NOMO-1 treated with dmso at 0.1 percent for 144 hours (cell line): ENCODE results near the gene RACK1.

Source experiments
- DNase-seq: peaks from one replicate; lab custom pipeline; 2025; ENCODE audit not compliant: unreplicated experiment; lab: John Stamatoyannopoulos, UW

RACK1 gene

GRCh38 chr5:181234455-181235306 lies 9.0 kb downstream of the RACK1 start:
- no peak for DNase-seq

DNA sequence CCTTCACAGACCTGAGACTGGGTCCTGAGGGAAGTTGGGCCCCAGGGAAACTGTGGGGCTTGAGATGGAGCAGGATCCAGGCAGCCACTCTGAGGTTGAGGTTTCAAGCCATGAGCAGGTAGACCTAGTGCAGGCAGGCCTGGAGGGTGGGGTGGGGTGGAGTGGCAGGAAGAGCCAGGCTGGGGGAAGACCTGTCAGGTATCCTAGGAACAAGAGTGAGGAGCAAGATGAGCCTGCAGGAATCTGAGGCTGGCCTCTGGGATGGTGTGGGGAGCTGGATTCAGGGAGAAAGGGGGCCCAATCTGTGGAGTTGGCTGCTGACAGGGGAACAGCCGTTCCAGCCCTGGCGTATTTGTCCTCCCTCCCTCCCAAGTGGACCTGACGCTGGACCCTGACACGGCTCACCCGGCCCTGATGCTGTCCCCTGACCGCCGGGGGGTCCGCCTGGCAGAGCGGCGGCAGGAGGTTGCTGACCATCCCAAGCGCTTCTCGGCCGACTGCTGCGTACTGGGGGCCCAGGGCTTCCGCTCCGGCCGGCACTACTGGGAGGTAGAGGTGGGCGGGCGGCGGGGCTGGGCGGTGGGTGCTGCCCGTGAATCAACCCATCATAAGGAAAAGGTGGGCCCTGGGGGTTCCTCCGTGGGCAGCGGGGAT lies 9.8 kb downstream of the RACK1 start:
- no peak for DNase-seq

DNA sequence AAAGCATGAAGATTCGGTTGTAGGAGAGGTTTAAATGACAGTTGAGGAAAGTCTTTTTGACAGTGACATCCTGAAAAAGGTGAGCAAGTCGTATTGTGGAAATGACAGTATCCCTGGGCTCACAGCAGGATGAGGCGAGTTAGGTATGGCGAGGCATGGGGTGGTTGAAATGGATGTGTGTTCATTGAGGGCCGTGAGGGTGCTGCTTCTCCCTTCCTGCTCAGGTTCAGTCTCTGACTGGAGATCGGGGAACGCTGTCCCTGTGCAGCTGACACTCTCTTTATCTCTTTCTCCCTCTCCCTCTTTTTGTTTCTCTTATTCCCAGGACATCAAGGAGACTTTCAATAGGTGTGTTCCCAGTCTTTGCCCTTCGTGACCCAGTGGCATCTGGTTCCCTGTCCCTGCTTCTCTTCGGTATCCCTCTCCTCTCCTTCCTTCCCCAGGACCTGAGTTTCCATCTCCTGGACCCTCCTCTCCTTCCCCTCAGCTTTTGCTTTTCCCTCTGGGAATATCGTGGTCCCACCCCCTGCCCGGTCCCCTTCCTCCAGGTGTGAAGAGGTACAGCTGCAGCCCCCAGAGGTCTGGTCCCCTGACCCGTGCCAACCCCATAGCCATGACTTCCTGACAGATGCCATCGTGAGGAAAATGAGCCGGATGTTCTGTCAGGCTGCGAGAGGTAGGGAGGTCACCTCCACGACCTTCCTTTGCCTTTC lies 10.5 kb downstream of the RACK1 start:
- no peak for DNase-seq

- no peak for DNase-seq
Measured at GRCh38 chr5:181232593-181232992, 11.1 kb downstream of the RACK1 start.

- DNase-seq = no peak
Measured at GRCh38 chr5:181231432-181231831, 12.3 kb downstream of the RACK1 start.

GRCh38 chr5:181230551-181230950 lies 13.2 kb downstream of the RACK1 start:
- no peak for DNase-seq

DNA sequence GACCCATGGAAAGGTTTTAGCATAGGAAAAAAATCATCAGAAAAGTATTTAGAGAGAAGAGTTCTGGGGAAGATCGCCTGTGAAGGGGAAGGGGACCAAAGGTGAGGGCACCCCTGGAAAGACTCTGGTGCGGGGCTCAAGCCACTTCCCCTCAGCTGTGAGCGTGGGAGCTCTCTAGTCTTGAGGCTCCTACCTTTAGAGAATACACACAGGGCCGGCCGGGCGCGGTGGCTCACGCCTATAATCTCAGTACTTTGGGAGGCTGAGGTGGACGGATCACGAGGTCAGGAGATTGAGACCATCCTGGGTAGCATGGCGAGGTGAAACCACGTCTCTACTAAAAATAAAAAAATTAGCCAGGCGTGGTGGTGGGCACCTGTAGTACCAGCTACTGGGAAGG lies 13.7 kb downstream of the RACK1 start:
- no peak for DNase-seq

GRCh38 chr5:181224390-181225229 lies 19.1 kb downstream of the RACK1 start:
- no peak for DNase-seq

DNA sequence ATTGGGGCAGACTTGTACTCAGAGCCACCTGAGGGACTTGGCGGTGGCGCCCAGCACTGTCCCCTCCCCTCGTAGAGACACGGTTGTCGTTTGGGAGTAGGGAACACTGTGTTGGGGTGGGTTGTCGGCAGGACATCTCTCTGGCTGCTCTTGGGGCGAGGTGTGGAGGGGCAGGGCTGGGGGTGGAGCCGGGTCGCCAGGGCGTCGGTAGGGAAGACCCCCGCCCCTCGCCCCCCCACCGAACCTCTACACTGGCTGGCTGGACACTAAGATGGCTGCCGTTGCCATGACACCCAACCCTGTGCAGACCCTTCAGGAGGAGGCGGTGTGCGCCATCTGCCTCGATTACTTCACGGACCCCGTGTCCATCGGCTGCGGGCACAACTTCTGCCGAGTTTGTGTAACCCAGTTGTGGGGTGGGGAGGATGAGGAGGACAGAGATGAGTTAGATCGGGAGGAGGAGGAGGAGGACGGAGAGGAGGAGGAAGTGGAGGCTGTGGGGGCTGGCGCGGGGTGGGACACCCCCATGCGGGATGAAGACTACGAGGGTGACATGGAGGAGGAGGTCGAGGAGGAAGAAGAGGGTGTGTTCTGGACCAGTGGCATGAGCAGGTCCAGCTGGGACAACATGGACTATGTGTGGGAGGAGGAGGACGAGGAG lies 19.8 kb downstream of the RACK1 start:
- no peak for DNase-seq

DNA sequence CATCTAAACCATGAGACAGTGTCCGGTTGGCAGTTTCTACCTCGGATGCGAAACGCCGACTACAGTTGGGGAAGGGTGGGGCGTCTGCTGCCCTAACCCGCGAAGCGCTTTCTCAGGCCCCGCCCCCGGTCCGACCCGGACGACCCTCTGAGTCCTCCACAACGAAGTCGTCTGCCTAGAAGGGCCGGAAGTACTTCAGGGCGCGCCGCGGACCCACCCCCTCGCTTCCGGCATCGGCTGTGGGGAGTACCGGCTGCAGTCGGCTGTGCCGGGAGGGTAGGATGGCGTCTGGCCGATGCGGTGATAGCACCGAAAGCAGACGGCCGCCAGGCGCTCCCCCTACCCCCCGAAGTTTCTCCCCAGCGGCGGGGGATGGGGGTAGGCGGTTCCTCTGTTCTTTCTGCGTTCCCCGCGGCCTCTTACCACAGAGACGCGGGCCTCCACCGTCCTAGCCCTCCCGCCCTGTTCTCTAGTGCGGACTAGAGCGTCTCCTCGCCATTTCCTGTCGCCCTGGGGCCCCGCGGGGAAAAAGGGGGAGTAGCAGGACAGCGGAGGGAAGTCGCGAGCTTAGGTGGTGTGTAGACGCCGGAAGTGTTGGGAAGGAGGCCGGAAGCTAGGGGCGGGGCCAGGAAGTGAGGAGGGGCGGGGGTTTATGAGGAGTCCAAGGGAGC lies 20.5 kb downstream of the RACK1 start, which contains the start of gene TRIM41:
TRIM41 (plus strand) TSS at position 224 of the 671 bp plus-strand sequence. CDS start 719 bp downstream, outside the sequence.
- DNase-seq = no peak

DNA sequence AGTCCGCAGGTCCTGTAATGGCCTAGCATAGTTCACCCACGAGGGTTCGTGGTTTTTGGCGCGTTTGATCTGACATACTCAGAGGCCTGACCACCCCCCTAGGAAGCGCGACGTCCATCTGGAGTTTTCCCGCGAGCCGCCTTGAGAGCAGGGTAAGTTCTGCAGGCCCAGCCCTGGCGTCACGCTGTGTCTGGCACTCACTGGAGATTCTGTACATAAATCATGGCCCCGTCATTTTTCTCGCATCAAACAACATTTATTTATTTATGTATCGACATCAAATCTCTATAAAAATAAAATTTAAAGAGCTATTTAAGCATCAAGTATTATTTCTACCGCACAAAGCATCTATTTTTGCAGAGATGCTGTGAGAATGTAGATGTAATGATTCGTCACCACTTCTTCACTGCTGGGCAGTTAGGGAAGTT lies 21.1 kb downstream of the RACK1 start:
- no peak for DNase-seq

GRCh38 chr5:181221792-181222629 lies 21.7 kb downstream of the RACK1 start:
- no peak for DNase-seq

DNA sequence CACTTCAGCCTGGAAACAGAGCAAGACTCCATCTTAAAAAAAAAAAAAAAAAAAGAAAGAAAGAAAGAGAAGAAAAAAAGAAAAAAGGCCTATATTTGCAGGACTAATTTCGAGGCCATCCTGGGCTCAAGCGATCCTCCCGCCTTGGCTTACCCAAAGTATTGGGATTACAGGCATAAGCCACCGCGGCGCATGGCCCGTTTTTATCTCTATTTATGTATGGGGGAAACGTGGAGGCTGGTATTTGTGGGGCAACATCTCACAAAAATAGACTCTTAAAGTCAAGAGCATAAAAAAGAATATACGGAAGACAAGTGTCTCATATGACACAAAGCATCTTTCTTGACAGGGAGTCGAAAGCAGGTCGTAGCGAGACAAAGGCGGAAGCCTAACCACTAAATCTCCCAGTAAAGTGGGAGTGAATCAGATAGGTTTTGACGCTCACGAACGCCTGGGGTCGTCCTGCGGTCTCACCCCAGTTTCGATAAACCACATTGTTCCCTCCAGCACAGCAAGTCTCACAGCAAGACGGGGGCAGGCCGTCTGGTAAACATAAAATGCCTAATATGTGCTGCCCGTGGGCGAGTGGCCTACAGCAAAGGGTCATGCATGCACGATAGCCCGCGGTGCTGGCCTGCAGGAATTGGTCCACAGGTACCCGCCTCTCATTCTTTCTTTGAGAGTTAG lies 22.5 kb downstream of the RACK1 start:
- DNase-seq = no peak

GRCh38 chr5:181220178-181220515 lies 23.6 kb downstream of the RACK1 start:
- DNase-seq = no peak

DNA sequence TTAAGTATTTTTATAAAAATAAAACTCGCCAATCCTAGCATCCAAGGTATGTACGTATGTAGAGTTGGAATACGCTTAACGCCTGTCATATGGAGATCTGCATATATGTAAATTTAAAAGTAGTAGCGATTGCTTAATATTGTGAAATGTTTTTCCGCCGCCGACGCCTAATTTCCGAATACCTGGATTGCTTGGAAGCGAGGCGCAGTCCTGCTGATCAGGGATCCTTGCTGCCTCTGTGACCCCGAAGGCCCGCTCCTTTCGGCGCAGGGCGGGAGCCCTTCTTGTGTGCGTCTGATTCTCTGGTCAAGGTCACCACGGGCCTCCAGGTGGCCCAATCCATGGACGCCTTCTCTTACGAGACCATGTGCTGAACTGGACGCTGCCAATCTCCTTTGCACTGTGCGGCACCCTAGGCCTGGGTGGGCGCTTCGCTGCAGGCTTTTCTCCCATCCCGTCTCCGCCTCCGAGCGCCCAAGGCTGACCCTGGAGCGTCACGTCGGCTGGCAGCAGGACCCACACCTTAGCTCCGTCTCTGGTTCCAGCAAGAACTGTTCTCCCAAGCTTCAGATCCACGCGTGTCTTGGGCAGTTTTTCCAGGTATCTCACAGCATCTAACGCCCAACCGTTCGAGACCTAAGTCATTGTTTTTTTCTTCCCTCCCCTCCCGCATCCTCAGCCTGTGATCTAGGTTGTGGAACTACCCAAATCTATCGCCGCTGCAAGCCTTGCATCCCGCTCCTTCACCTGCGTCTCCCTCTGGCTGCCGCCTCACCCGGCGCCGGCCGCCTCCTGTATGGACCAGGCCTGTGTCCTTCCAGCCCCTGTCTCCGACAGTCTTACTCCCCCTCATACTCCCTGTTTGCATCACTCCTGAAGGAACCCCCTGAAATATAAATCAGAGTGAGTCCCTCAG lies 24.2 kb downstream of the RACK1 start:
- DNase-seq = no peak

DNA sequence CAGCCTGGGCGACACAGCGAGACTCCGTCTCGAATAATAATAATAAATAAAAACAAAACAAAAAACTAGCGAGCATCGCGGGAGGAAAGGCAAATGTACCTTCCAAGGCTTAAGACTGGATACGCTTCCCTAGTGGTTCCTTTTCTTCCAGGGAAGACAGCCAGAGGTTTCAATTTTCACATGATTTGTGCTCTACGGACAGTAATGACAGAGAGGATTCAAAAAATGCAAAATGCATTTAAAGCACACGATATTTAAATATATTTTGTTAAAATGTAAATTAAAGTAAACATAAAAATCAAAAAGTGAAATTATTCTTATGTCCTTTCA lies 24.9 kb downstream of the RACK1 start:
- DNase-seq = no peak

- DNase-seq = no peak
Measured at GRCh38 chr5:181217803-181218062, 26.0 kb downstream of the RACK1 start.
